Measurements from ENCODE around the gene ZNF682. TPM values are rescaled to one million over a fixed set of nuclear protein-coding genes. Genes with fewer than 3 reads are reported as not detected.

ZNF682 gene
- total RNA-seq (2021) (20.5 to 25.4 TPM (median 20.8 TPM) in 3 replicates), Bru-seq, nascent RNA (percentile 83 among the genes with signal in this experiment)
- long read RNA-seq, experiment 1, transcript ZNF682-203 (4 exons, 3,245 nt): major isoform, 33 of 55 reads
- long read RNA-seq, experiment 1, partial matches to known transcripts: 3 of 55 reads
- long read RNA-seq, experiment 1, other reads (novel, unspliced or antisense): 13 of 55 reads
- long read RNA-seq, experiment 2, transcript ZNF682-203 (4 exons, 3,245 nt): major isoform, 12 of 27 reads
- long read RNA-seq, experiment 2, transcript ZNF682-212 (1 exons, 3,769 nt): minor isoform, 8 of 27 reads
- long read RNA-seq, experiment 2, partial matches to known transcripts: 0 of 27 reads
- long read RNA-seq, experiment 2, other reads (novel, unspliced or antisense): 5 of 27 reads
- long read RNA-seq, experiment 3, transcript ZNF682-203 (4 exons, 3,245 nt): major isoform, 8 of 15 reads
- long read RNA-seq, experiment 3, partial matches to known transcripts: 0 of 15 reads
- long read RNA-seq, experiment 3, other reads (novel, unspliced or antisense): 7 of 15 reads

DNA sequence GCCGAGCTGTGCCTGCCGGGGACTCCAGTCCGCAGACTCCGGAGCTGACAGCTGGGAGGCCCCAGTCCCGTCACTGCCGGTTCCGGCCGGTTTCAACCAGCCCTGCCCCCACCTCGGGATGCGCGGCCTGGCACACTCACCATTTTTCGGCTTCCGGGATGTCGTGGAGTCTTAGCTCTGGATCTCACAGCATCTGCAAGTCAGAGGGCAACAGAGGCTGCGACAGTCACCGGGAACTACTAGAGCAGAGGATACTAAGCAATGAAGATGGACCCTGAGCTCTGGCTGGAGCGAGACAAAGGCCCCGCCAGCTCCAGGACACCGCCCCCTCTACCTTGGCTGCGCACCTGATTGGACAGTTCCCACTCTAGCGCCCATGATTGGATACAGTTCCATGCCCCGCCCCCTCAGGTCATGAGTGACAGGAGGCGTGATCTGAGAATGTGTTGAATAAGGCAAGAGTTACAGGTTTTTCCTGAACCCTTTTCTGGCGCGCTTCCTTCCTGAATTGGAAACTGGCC is at the start of gene ZNF682:
ZNF682 (minus strand) TSS at position 303 of the 521 bp plus-strand sequence; CDS start at position 143, 160 bp downstream.
- Mint-ChIP-seq H3K27ac (peak within 1 kb of the TSS; percentile 98), H3K27me3 (ENCODE audit: low read depth) (no peaks in the 10 kb centered on the region)
- TF ChIP-seq, protein P1, sequence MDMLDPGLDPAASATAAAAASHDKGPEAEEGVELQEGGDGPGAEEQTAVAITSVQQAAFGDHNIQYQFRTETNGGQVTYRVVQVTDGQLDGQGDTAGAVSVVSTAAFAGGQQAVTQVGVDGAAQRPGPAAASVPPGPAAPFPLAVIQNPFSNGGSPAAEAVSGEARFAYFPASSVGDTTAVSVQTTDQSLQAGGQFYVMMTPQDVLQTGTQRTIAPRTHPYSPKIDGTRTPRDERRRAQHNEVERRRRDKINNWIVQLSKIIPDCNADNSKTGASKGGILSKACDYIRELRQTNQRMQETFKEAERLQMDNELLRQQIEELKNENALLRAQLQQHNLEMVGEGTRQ (CRISPR knock-in tag; IDR thresholded peaks at IDR 0.05): 0 out of 2 replicates have a peak, but pooled peaks have one; percentile 6
- TF ChIP-seq, protein P2, sequence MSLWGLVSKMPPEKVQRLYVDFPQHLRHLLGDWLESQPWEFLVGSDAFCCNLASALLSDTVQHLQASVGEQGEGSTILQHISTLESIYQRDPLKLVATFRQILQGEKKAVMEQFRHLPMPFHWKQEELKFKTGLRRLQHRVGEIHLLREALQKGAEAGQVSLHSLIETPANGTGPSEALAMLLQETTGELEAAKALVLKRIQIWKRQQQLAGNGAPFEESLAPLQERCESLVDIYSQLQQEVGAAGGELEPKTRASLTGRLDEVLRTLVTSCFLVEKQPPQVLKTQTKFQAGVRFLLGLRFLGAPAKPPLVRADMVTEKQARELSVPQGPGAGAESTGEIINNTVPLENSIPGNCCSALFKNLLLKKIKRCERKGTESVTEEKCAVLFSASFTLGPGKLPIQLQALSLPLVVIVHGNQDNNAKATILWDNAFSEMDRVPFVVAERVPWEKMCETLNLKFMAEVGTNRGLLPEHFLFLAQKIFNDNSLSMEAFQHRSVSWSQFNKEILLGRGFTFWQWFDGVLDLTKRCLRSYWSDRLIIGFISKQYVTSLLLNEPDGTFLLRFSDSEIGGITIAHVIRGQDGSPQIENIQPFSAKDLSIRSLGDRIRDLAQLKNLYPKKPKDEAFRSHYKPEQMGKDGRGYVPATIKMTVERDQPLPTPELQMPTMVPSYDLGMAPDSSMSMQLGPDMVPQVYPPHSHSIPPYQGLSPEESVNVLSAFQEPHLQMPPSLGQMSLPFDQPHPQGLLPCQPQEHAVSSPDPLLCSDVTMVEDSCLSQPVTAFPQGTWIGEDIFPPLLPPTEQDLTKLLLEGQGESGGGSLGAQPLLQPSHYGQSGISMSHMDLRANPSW (CRISPR knock-in tag; conservative IDR thresholded peaks at IDR 0.05; ENCODE audit: low read depth): 0 out of 2 replicates have a peak, but pooled peaks have one; percentile 85
- TF ChIP-seq ZNF263 (CRISPR knock-in tag; IDR thresholded peaks at IDR 0.05; ENCODE audit: low read depth): no peak
- TF ChIP-seq, protein P3, sequence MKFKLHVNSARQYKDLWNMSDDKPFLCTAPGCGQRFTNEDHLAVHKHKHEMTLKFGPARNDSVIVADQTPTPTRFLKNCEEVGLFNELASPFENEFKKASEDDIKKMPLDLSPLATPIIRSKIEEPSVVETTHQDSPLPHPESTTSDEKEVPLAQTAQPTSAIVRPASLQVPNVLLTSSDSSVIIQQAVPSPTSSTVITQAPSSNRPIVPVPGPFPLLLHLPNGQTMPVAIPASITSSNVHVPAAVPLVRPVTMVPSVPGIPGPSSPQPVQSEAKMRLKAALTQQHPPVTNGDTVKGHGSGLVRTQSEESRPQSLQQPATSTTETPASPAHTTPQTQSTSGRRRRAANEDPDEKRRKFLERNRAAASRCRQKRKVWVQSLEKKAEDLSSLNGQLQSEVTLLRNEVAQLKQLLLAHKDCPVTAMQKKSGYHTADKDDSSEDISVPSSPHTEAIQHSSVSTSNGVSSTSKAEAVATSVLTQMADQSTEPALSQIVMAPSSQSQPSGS (CRISPR knock-in tag; IDR thresholded peaks at IDR 0.05; ENCODE audit: borderline replicate concordance, low read depth): no peak
- no peak for TF ChIP-seq OVOL2 (CRISPR knock-in tag; IDR thresholded peaks at IDR 0.05; ENCODE audit: borderline replicate concordance)
- TF ChIP-seq NFE2L1 (CRISPR knock-in tag; IDR thresholded peaks at IDR 0.05): no peak
- TF ChIP-seq, protein P4, sequence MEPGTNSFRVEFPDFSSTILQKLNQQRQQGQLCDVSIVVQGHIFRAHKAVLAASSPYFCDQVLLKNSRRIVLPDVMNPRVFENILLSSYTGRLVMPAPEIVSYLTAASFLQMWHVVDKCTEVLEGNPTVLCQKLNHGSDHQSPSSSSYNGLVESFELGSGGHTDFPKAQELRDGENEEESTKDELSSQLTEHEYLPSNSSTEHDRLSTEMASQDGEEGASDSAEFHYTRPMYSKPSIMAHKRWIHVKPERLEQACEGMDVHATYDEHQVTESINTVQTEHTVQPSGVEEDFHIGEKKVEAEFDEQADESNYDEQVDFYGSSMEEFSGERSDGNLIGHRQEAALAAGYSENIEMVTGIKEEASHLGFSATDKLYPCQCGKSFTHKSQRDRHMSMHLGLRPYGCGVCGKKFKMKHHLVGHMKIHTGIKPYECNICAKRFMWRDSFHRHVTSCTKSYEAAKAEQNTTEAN (CRISPR knock-in tag; IDR thresholded peaks at IDR 0.05): no peak
- no peak for TF ChIP-seq ZNF423 (CRISPR knock-in tag; IDR thresholded peaks at IDR 0.05)
- peak; percentile 34; the same call in 1 of the 2 replicates for TF ChIP-seq JUN (CRISPR knock-in tag; IDR thresholded peaks at IDR 0.05)
- TF ChIP-seq KAT7 (CRISPR knock-in tag; IDR thresholded peaks at IDR 0.05; ENCODE audit: borderline replicate concordance): no peak
- TF ChIP-seq, protein P5, sequence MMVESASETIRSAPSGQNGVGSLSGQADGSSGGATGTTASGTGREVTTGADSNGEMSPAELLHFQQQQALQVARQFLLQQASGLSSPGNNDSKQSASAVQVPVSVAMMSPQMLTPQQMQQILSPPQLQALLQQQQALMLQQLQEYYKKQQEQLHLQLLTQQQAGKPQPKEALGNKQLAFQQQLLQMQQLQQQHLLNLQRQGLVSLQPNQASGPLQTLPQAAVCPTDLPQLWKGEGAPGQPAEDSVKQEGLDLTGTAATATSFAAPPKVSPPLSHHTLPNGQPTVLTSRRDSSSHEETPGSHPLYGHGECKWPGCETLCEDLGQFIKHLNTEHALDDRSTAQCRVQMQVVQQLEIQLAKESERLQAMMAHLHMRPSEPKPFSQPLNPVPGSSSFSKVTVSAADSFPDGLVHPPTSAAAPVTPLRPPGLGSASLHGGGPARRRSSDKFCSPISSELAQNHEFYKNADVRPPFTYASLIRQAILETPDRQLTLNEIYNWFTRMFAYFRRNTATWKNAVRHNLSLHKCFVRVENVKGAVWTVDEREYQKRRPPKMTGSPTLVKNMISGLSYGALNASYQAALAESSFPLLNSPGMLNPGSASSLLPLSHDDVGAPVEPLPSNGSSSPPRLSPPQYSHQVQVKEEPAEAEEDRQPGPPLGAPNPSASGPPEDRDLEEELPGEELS (CRISPR knock-in tag; IDR thresholded peaks at IDR 0.05): peak; percentile 37; the same call in 1 of the 2 replicates
- no peak for TF ChIP-seq SMAD3 (CRISPR knock-in tag; IDR thresholded peaks at IDR 0.05; ENCODE audit: borderline replicate concordance)
- TF ChIP-seq RELA (CRISPR knock-in tag; IDR thresholded peaks at IDR 0.05; ENCODE audit: borderline replicate concordance): no peak
- no peak for TF ChIP-seq MXD4 (CRISPR knock-in tag; IDR thresholded peaks at IDR 0.05; ENCODE audit: borderline replicate concordance)
- peak; percentile 86; the same call in 1 of the 2 replicates for TF ChIP-seq ZBTB21 (CRISPR knock-in tag; IDR thresholded peaks at IDR 0.05; ENCODE audit: borderline replicate concordance)
- TF ChIP-seq NR3C1 (CRISPR knock-in tag; conservative IDR thresholded peaks at IDR 0.05; ENCODE audit: low read depth): 0 out of 2 replicates have a peak, but pooled peaks have one; percentile 40
- no peak for TF ChIP-seq ZNF232 (CRISPR knock-in tag; IDR thresholded peaks at IDR 0.05)
- TF ChIP-seq NFATC4 (CRISPR knock-in tag; IDR thresholded peaks at IDR 0.05): no peak
- peak; percentile 44; the same call in 1 of the 2 replicates for TF ChIP-seq FOXK1 (CRISPR knock-in tag; IDR thresholded peaks at IDR 0.05)
- no peak for TF ChIP-seq MYBL2 (CRISPR knock-in tag; IDR thresholded peaks at IDR 0.05)
- TF ChIP-seq ETV6 (CRISPR knock-in tag; IDR thresholded peaks at IDR 0.05): peak; percentile 76; the same call in 1 of the 2 replicates
- TF ChIP-seq ZNF219 (CRISPR knock-in tag; IDR thresholded peaks at IDR 0.05; ENCODE audit: borderline replicate concordance): no peak

More for the DNA sequence above, at the start of gene ZNF682:
- H3K4me1 Mint-ChIP-seq: peaks cover 17% of the 10 kb centered on the region
- POLR2A ChIA-PET: interaction anchor here (0.6 to 2.1 kb wide), 15 partner anchors 9 to 525 kb away, joined by 3 to 39 read pairs (median 4); partner anchors contain the start of genes ZNF253, ZNF486 and ZNF90
- CTCF ChIA-PET: interaction anchor here (0.6 to 1.7 kb wide), 7 partner anchors 8 to 321 kb away, joined by 3 to 13 read pairs (median 3); partner anchors contain the start of gene ZNF486
- H3K9me3 Mint-ChIP-seq: no peaks in the 10 kb centered on the region
- DNase-seq (ENCODE audit: low spot score) (peak; percentile 99), ATAC-seq (peak; percentile 100)
- peak within 1 kb of the TSS; percentile 91 for H3K4me3 Mint-ChIP-seq
- peaks cover 3% of the 10 kb centered on the region; the same call in 1 of the 2 replicates for H3K36me3 Mint-ChIP-seq

All from WTC11 (cell line).